ENCODE results near the gene HOXB8. TPM values are rescaled to one million over a fixed set of nuclear protein-coding genes. Genes with fewer than 3 reads are reported as not detected.
A peak's percentile ranks its signal among the peaks of the same experiment; 100 is the strongest.

The HOXB8 gene
- total RNA-seq, 1 experiment from 2014 or later: 1.2 TPM

- DNase-seq (ENCODE audit: extremely low read depth, low read depth): no peak
Measured at GRCh38 chr17:48611213-48611612, 3.9 kb downstream of the HOXB8 start.

- DNase-seq (ENCODE audit: extremely low read depth, low read depth): no peak
Measured at GRCh38 chr17:48610282-48611211, 4.5 kb downstream of the HOXB8 start, which contains the start of gene HOXB7. Gene HOXB7 (minus strand): TSS chr17:48611017. CDS start chr17:48610918, 99 bp downstream.

- no peak for DNase-seq (ENCODE audit: extremely low read depth, low read depth)
Measured at GRCh38 chr17:48609759-48610281, 5.3 kb downstream of the HOXB8 start.

DNA sequence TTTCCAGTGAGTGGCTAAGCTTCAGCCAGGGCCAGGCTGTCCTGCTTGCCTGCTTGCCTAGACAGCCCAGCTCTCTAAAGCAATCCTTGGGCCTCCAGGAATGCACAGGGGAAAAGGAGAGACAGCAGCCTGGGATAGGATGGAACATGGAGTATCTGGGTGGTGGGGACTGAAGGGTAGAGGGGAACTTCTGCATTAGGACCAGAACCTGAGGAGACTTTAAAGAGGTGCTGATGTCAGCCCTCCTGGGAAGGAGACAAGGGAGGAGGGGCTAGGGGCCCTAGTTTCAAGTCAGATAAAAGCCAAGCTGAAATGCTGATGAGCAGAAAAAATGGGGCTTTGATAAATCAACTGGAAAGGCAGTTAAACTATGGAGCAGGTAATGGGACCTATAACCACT, 6.1 kb downstream of the HOXB8 start:
- DNase-seq (ENCODE audit: extremely low read depth, low read depth): no peak

GRCh38 chr17:48608494-48608834, 6.6 kb downstream of the HOXB8 start:
- DNase-seq (ENCODE audit: extremely low read depth, low read depth): no peak

- DNase-seq (ENCODE audit: extremely low read depth, low read depth): no peak
Measured at GRCh38 chr17:48606892-48607614, 8.0 kb downstream of the HOXB8 start.

DNA sequence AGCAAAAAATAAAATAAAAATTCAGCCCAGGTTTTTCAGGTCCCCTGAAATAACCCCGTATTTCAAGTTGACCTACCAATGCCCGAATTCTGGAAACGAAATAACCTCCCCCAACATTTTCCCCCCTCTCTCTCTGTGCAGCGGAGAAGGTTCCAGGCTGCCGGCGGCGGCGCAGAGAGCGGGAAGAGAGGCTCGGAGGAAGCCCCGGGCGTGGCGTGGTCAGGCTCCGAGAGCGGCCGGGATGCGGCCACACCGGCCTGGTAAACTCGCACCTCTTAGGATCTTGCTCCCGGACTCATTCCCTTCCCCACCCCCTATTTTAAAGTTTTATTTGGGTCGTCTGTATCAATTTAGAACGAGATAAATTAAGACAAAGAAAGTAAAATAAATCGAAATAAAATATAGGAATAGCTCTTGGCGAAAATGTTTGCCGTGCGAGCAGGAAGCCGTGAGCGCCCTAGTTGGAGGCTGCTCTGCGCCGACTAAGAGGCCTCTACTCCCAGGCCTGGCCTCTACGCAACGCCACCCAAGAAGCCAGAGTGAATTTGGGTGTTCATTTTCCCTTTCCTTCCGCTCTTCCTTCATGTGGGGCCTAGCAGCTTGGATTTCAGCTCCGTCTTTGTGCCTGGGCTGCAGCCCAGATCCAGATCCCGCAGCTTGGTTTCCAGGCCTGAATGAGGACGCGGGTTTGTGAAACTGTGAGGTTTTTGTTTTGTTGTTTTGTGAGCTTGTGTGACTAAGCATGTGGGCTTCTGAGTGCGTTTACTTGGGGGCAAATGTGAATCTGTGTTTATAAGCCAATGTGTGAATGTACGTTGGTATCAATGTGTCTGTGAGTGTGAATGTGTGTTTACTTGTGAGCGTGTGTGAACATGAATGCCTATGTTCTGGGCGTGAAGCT, 8.9 kb downstream of the HOXB8 start:
- no peak for DNase-seq (ENCODE audit: extremely low read depth, low read depth)

- DNase-seq (ENCODE audit: extremely low read depth, low read depth): no peak
Measured at GRCh38 chr17:48605409-48605919, 9.6 kb downstream of the HOXB8 start.

GRCh38 chr17:48604770-48605329, 10.2 kb downstream of the HOXB8 start, which contains the start of gene HOXB6:
Gene HOXB6 (minus strand): TSS chr17:48604986. CDS start chr17:48598150, 6,836 bp downstream.
- no peak for DNase-seq (ENCODE audit: extremely low read depth, low read depth)

- DNase-seq (ENCODE audit: extremely low read depth, low read depth): peak; percentile 78
Measured at GRCh38 chr17:48603959-48604769, 10.9 kb downstream of the HOXB8 start.

- no peak for DNase-seq (ENCODE audit: extremely low read depth, low read depth)
Measured at GRCh38 chr17:48601539-48602425, 13.3 kb downstream of the HOXB8 start.

DNA sequence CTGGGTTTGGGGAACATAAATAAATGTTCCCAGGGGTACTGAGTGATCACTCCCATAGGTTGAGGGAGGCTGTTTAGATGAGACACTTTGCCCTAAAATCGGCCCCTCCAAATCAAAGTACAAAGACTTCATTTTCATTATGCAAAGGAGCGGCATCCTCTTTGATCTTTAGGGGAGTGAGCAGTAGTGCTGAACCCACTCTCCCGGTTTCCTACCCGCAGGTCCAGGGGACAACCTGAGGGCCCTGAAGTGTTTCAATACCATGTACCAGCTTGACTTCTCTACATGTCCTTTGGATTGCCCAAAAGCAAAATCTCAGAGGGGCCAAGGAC, 13.9 kb downstream of the HOXB8 start:
- DNase-seq (ENCODE audit: extremely low read depth, low read depth): no peak

GRCh38 chr17:48600244-48601098, 14.6 kb downstream of the HOXB8 start:
- DNase-seq (ENCODE audit: extremely low read depth, low read depth): no peak

DNA sequence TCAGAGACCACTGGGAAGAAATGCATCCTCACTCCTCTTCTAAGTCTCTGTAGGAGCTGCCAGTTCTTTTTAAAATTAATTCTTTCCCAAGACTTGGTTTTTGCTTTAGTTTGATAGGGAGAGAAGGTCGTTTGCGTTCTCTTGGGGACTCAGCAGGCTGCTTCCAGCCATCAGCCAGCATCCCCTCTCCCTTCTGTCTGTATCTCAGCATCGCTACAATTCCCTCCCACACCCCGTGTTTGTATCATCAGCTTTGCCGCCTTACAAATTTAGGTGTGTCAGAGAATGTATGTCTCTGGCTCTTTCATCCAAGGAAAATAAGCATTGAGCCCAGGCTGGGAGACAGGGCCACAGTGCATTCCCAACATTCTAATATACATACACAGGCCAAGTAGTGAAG, 15.7 kb downstream of the HOXB8 start:
- no peak for DNase-seq (ENCODE audit: extremely low read depth, low read depth)

- DNase-seq (ENCODE audit: extremely low read depth, low read depth): no peak
Measured at GRCh38 chr17:48598736-48599135, 16.4 kb downstream of the HOXB8 start.

GRCh38 chr17:48597778-48598631, 17.1 kb downstream of the HOXB8 start:
- DNase-seq (ENCODE audit: extremely low read depth, low read depth): no peak

DNA sequence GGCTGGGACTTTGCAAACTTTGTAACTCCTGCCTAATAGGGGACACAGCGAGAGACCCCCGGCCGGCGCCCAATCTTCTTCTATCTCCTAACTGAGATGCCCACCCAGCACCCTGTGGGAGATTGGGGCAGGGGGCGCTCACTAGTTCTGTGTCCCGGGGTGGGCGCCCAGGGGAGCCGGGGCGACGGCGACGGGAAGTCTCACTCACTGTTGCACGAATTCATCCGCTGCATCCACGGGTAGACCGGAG, 17.6 kb downstream of the HOXB8 start:
- no peak for DNase-seq (ENCODE audit: extremely low read depth, low read depth)

All from NCI-H460 (cell line).